ENCODE measurements around the gene COG7.
"Not testable (repeated sequence)": the region's sequence is repeated elsewhere in the genome, so short reads cannot be mapped to it uniquely, and the experiment has no call there.

COG7 gene

GRCh38 chr16:23452572-23453337, at the start of gene COG7:
TSS of gene COG7 (minus strand) at chr16:23453189. CDS start at chr16:23452994, 195 bp downstream.
- DNase-seq (ENCODE audit: insufficient read length, low spot score) (peak; percentile 81), FAIRE-seq (no peak)

GRCh38 chr16:23502466-23502865, 49.5 kb upstream of the COG7 start:
- no peak for FAIRE-seq
- DNase-seq (ENCODE audit: insufficient read length, low spot score) = no peak

GRCh38 chr16:23501291-23501690, 48.3 kb upstream of the COG7 start:
- FAIRE-seq (no peak), DNase-seq (ENCODE audit: insufficient read length, low spot score) (no peak)

GRCh38 chr16:23500862-23501225, 47.9 kb upstream of the COG7 start:
- DNase-seq (ENCODE audit: insufficient read length, low spot score) (no peak), FAIRE-seq (no peak)

GRCh38 chr16:23500212-23500861, 47.3 kb upstream of the COG7 start:
- DNase-seq (ENCODE audit: insufficient read length, low spot score) = no peak
- no peak for FAIRE-seq

- DNase-seq (ENCODE audit: insufficient read length, low spot score) = no peak
- no peak for FAIRE-seq
Observed at GRCh38 chr16:23499801-23500200, 46.8 kb upstream of the COG7 start.

- DNase-seq (ENCODE audit: insufficient read length, low spot score) (no peak), FAIRE-seq (no peak)
Observed at GRCh38 chr16:23498863-23499262, 45.9 kb upstream of the COG7 start.

- no peak for DNase-seq (ENCODE audit: insufficient read length, low spot score)
- FAIRE-seq = no peak
Observed at GRCh38 chr16:23497543-23497868, 44.5 kb upstream of the COG7 start.

- FAIRE-seq (no peak), DNase-seq (ENCODE audit: insufficient read length, low spot score) (no peak)
Observed at GRCh38 chr16:23496821-23497542, 44.0 kb upstream of the COG7 start.

GRCh38 chr16:23495671-23496070, 42.7 kb upstream of the COG7 start:
- no peak for FAIRE-seq
- DNase-seq (ENCODE audit: insufficient read length, low spot score) = no peak

GRCh38 chr16:23494188-23494587, 41.2 kb upstream of the COG7 start:
- FAIRE-seq = no peak
- DNase-seq (ENCODE audit: insufficient read length, low spot score) = no peak

- DNase-seq (ENCODE audit: insufficient read length, low spot score) (no peak), FAIRE-seq (no peak)
Observed at GRCh38 chr16:23491490-23492391, 38.8 kb upstream of the COG7 start.

- FAIRE-seq (no peak), DNase-seq (ENCODE audit: insufficient read length, low spot score) (no peak)
Observed at GRCh38 chr16:23486480-23486879, 33.5 kb upstream of the COG7 start.

- DNase-seq (ENCODE audit: insufficient read length, low spot score) (no peak), FAIRE-seq (no peak)
Observed at GRCh38 chr16:23485841-23486240, 32.9 kb upstream of the COG7 start.

- FAIRE-seq = no peak
Observed at GRCh38 chr16:23485257-23485614, 32.2 kb upstream of the COG7 start.

GRCh38 chr16:23484510-23485256, 31.7 kb upstream of the COG7 start:
- no peak for FAIRE-seq
- DNase-seq (ENCODE audit: insufficient read length, low spot score) = no peak

More at GRCh38 chr16:23485257-23485614, 32.2 kb upstream of the COG7 start:
- no peak for DNase-seq (ENCODE audit: insufficient read length, low spot score)

GRCh38 chr16:23483492-23483891, 30.5 kb upstream of the COG7 start:
- FAIRE-seq; DNase-seq (ENCODE audit: insufficient read length, low spot score): not testable (repeated sequence)

GRCh38 chr16:23482778-23483177, 29.8 kb upstream of the COG7 start:
- FAIRE-seq = no peak
- DNase-seq (ENCODE audit: insufficient read length, low spot score) = no peak

GRCh38 chr16:23480257-23480656, 27.3 kb upstream of the COG7 start:
- no peak for DNase-seq (ENCODE audit: insufficient read length, low spot score)

GRCh38 chr16:23479138-23479537, 26.1 kb upstream of the COG7 start:
- DNase-seq (ENCODE audit: insufficient read length, low spot score) = no peak

More at GRCh38 chr16:23480257-23480656, 27.3 kb upstream of the COG7 start:
- no peak for FAIRE-seq

More at GRCh38 chr16:23479138-23479537, 26.1 kb upstream of the COG7 start:
- no peak for FAIRE-seq
